Epidermal melanocyte (primary cell): Measurements from ENCODE around the gene FARSA.
A peak's percentile ranks its signal among the peaks of the same experiment; 100 is the strongest.
"Not testable (repeated sequence)": the region's sequence is repeated elsewhere in the genome, so short reads cannot be mapped to it uniquely, and the experiment has no call there.

Experiments
- DNase-seq: peaks from one replicate; pipeline ENCODE4 v3.0.0; 2011; ENCODE audit warnings: low spot score; ENCODE audit not compliant: insufficient read length

The FARSA gene

GRCh38 chr19:12953799-12954611, 20.5 kb upstream of the FARSA start:
- DNase-seq: no peak

GRCh38 chr19:12953138-12953798, 19.8 kb upstream of the FARSA start:
- no peak for DNase-seq

GRCh38 chr19:12952488-12953137, 19.1 kb upstream of the FARSA start:
- DNase-seq: no peak

GRCh38 chr19:12952050-12952449, 18.5 kb upstream of the FARSA start:
- not testable (repeated sequence) for DNase-seq

GRCh38 chr19:12949363-12950283, 16.1 kb upstream of the FARSA start:
- no peak for DNase-seq

- no peak for DNase-seq
Observed at GRCh38 chr19:12948612-12949362, 15.3 kb upstream of the FARSA start.

GRCh38 chr19:12947702-12948611, 14.4 kb upstream of the FARSA start:
- no peak for DNase-seq

- no peak for DNase-seq
Observed at GRCh38 chr19:12946731-12947496, 13.4 kb upstream of the FARSA start.

- DNase-seq: peak; percentile 32
Observed at GRCh38 chr19:12946092-12946721, 12.7 kb upstream of the FARSA start.

- DNase-seq: peak; percentile 96
Observed at GRCh38 chr19:12945479-12946091, 12.1 kb upstream of the FARSA start, which contains the start of gene RAD23A. TSS of gene RAD23A (plus strand) at chr19:12945862. CDS start at chr19:12945949, 87 bp downstream.

GRCh38 chr19:12944104-12944674, 10.7 kb upstream of the FARSA start:
- no peak for DNase-seq

- DNase-seq: no peak
Observed at GRCh38 chr19:12943437-12944044, 10.0 kb upstream of the FARSA start.

GRCh38 chr19:12940897-12941296, 7.4 kb upstream of the FARSA start:
- no peak for DNase-seq

GRCh38 chr19:12939975-12940423, 6.5 kb upstream of the FARSA start:
- no peak for DNase-seq

GRCh38 chr19:12938779-12939601, 5.5 kb upstream of the FARSA start:
- DNase-seq: no peak
